SW480 (cell line): ENCODE data around the gene SOX2.

ENCODE experiments used
- DNase-seq: peaks from one replicate; pipeline ENCODE4 v3.0.0-alpha.2; 2016; ENCODE audit warnings: low spot score

Gene SOX2

DNA sequence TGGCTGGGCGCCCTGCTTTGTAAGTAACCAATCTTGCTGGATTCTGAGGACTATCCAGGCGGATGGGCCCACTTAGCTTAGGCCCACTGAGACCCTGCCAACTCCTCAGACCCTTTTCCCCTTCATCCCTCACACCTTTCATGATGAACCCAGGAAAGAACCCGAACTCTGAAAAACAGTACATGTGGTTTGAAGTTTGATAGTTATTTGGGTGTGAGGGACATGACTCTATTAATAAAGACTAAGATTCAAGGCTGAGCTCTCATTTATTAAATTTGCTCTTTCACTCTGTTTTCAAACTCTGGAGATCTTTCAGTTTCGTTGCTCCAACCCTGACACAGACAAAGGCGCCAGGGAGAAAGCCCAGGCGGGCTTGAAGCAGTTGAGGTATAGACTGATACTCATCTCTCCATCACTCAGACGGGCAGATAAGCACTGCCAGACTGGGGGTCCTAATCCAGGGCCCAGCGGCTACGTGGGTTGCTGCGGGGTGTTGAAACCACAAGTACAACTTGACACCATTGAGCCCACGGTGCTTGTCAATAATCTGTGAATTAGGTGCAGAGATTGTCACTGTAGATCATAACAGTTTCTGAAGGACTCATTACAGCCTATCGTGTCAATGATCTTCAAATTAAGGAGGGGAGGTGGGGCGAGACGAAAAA, 7.2 kb upstream of the SOX2 start:
- DNase-seq, result no peak

DNA sequence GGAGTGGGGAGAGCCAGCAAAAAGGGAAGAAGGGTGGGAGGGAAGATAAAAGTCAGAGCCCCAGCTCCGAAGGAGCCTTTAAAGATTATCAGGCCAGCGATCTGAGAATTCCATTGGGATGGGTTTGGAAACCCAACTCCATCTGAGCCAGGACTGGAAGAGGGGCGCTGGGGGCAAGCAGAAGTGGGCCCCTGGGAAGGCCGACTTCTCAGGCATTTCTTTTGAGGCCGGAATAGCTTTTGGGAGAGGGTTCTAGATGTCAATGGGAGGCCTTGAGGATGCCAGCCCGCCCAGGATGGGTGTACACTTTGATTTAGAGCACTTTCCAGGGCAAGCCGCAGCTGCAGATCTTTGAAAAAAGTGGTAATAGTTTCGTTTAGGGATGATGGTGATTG, 6.6 kb upstream of the SOX2 start:
- DNase-seq, result no peak

DNA sequence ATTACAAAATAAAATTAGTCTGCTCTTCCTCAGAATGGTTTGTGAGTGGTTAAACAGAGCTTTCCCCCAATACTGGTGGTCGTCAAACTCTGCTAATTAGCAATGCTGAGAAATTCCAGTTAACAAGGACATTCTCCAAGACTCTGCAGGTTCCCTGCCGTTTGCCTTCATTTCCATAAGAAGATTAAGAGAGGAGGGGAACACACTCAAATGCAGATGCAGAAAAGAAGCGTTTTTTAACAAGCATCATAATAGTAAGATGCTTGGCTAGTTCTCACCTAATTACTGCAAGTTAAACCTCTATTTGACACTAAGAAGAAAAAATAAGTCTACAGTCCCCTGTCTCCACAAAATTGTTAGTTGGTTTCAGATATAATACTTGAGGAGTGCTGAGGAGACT, 3.7 kb upstream of the SOX2 start:
- DNase-seq, result no peak

DNA sequence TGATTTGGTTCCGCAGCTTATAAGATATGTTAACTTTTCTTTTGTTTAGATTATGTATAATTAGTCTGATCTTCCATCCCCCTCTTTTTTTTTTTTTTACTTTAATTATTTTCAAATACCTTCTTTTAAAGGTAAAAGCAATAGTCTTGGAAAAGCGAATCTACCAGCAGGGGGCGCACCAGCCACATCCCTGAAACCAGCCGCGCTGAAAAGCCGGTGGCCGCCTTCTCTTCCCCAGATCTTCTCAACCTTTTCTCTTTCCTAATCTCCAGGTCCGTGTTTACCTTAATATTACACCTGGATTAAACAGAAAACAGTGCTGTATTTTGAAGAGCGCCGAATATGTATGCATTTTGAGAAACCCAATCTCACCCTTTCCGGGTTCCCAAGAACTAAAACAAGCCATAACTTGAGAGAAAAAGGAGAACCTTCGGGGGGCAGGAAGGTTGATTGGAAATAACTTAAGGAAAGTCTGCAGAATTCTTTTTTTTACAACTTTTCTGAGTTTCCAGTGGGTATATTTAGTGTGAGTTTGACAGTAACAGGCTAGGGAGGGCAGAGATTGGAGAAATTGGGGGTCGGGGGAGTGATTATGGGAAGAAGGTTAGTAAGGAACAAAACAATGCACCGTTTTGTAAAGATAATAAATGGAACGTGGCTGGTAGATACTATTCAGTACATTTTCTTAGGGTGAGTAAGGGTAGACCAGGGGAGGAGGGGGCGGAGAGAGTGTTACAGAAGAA, 2.0 kb upstream of the SOX2 start:
- DNase-seq, result peak; percentile 65

DNA sequence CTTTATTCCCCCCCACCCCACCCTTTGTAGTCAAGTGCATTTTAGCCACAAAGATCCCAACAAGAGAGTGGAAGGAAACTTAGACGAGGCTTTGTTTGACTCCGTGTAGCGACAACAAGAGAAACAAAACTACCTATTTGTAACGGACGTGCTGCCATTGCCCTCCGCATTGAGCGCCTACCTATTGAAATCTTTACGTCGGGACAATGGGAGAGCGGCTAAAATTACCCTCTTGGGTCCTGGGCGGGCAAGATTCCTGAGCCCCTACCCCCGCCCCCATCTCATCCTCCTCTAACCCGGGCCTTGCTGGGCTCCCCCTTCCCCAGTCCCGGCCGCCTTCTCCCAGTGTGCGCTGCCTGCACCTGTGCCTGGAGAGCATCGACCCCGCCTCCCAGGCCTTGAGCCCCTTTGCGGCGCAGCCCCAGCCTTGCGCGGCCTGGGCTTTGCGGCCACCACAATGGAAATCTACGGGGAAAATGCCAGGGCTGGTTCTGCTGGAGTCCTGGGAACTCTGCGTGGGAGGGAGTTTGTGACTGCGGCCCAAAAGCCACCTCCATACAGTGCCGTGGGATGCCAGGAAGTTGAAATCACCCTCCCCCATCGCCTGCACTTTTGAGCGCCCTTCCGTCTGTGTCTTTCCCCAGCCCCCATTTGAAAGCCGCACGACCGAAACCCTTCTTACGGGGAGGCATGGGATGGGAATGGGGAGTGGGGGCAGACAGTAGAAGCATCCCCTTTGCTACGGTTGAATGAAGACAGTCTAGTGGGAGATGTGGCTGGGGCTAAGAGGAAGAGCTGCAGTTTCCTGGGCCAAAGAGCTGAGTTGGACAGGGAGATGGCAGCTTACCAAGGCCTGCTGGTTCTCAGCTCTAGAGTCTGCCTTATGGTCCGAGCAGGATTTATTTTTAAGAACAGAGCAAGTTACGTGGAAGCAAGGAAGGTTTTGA, 1.1 kb upstream of the SOX2 start:
- peak; percentile 15 for DNase-seq

DNA sequence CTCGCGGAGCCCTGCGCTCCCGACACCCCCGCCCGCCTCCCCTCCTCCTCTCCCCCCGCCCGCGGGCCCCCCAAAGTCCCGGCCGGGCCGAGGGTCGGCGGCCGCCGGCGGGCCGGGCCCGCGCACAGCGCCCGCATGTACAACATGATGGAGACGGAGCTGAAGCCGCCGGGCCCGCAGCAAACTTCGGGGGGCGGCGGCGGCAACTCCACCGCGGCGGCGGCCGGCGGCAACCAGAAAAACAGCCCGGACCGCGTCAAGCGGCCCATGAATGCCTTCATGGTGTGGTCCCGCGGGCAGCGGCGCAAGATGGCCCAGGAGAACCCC, 464 bp downstream of the SOX2 start:
- peak; percentile 27 for DNase-seq

DNA sequence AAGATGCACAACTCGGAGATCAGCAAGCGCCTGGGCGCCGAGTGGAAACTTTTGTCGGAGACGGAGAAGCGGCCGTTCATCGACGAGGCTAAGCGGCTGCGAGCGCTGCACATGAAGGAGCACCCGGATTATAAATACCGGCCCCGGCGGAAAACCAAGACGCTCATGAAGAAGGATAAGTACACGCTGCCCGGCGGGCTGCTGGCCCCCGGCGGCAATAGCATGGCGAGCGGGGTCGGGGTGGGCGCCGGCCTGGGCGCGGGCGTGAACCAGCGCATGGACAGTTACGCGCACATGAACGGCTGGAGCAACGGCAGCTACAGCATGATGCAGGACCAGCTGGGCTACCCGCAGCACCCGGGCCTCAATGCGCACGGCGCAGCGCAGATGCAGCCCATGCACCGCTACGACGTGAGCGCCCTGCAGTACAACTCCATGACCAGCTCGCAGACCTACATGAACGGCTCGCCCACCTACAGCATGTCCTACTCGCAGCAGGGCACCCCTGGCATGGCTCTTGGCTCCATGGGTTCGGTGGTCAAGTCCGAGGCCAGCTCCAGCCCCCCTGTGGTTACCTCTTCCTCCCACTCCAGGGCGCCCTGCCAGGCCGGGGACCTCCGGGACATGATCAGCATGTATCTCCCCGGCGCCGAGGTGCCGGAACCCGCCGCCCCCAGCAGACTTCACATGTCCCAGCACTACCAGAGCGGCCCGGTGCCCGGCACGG, 991 bp downstream of the SOX2 start:
- peak; percentile 73 for DNase-seq

DNA sequence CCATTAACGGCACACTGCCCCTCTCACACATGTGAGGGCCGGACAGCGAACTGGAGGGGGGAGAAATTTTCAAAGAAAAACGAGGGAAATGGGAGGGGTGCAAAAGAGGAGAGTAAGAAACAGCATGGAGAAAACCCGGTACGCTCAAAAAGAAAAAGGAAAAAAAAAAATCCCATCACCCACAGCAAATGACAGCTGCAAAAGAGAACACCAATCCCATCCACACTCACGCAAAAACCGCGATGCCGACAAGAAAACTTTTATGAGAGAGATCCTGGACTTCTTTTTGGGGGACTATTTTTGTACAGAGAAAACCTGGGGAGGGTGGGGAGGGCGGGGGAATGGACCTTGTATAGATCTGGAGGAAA, 1.5 kb downstream of the SOX2 start:
- no peak for DNase-seq

DNA sequence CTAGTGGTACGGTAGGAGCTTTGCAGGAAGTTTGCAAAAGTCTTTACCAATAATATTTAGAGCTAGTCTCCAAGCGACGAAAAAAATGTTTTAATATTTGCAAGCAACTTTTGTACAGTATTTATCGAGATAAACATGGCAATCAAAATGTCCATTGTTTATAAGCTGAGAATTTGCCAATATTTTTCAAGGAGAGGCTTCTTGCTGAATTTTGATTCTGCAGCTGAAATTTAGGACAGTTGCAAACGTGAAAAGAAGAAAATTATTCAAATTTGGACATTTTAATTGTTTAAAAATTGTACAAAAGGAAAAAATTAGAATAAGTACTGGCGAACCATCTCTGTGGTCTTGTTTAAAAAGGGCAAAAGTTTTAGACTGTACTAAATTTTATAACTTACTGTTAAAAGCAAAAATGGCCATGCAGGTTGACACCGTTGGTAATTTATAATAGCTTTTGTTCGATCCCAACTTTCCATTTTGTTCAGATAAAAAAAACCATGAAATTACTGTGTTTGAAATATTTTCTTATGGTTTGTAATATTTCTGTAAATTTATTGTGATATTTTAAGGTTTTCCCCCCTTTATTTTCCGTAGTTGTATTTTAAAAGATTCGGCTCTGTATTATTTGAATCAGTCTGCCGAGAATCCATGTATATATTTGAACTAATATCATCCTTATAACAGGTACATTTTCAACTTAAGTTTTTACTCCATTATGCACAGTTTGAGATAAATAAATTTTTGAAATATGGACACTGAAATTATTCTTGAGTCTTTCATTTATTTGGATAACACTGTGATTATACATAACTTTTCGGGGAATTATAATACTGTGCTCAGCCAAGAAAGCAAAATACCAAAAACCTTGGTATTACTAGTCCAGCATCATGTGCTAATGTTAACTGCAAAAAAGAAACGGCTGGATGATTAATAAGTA, 2.2 kb downstream of the SOX2 start:
- DNase-seq, result no peak

DNA sequence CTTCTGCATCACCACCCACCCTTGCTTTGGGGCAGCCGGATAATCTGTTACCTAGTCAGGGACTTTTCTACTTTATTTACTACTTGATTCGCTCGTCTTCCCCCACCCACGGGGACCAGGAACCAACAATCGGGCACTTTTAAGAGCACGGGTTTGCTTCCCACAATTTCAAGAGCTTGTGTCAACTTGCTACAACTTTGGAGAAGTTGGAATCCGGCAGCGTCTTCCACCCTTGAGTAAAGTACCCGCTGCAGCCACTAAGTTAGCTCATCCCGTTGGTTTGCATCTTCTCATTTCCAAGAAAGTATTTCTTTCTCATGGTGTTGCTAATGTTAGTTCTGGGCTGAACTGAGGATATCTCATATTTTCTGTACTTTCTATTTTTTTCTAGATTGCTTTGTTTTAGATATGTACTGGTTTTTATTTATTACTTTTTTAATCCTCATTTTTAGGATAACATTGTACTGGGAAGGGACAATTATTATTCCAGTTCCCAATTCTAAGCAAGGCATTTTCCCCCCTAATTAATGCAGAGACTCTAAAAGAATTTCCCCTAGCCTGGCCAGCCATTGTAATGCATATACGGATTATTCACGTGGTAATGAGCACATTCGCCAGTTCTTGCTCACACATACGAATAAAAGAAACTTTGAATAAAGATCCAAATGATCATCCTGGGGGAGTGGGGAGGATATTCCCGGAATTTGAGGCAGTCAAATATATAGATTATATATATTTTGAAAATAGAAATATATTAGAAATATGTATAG, 4.0 kb downstream of the SOX2 start:
- no peak for DNase-seq

DNA sequence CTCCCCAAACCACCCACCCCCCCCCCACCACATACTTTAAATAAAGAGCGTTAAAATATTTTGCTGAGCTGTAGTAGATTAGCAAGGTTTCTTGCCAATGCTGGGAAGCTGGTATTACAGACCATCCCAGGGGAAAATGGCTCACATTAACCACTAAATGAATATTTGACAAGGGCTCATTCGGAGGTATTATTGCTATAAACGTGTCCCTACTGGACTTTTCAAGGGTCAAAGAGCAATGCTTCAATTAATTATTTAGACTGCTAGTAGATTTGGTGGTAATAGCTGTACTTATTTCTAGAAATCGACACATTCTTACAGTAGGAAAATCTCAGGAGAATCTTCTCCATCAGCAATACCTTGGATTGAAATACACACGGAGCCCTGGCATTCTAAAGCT, 5.2 kb downstream of the SOX2 start:
- DNase-seq, result no peak

DNA sequence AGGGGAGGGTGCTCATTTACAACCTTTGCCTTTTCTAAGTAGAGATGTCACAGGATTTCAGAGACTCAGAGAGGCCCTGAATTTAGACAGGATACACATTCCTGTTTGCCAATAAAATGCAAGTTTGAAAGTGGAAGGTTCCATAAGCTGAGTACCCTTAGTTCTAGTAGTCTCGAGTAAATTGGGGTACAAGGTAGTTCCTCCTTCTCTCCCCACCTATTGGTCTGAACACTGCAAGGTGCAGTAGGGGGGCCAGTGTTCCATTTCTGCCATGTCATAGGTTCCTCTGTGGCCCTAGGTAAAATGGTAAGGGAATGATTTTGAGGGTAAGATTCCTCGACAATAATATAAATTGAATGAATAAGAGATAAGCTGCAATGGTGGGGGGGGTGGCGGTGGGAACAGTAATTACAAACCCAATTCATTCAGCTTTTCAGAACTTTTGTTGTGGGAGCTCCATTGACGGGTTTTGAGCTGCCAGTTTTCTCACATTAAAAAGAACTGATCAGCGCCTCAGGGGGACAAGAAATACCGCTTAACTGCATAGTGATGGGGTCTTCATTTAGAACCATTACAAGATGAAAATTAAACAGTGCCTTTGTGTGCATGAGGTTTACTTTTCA, 5.9 kb downstream of the SOX2 start:
- DNase-seq, result no peak

DNA sequence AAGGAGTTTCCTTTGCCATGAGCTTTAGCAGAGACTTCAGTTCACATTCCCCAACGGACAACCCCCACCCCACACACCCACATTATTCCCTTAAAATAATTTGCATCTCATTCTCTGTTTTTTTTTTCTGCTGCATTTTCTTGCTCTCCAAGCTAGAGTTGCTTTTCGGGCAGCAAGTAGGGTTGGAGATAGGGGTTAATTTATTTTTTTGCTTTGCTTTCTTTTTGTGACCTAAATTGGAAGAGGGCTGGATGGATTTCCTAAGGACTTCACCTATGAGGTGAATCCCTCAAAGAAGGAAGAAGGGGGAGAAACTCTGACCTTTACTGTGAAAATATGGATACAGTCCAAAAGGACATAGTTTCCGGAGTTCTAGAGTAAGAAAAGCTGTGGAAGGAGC, 6.6 kb downstream of the SOX2 start:
- DNase-seq, result no peak

DNA sequence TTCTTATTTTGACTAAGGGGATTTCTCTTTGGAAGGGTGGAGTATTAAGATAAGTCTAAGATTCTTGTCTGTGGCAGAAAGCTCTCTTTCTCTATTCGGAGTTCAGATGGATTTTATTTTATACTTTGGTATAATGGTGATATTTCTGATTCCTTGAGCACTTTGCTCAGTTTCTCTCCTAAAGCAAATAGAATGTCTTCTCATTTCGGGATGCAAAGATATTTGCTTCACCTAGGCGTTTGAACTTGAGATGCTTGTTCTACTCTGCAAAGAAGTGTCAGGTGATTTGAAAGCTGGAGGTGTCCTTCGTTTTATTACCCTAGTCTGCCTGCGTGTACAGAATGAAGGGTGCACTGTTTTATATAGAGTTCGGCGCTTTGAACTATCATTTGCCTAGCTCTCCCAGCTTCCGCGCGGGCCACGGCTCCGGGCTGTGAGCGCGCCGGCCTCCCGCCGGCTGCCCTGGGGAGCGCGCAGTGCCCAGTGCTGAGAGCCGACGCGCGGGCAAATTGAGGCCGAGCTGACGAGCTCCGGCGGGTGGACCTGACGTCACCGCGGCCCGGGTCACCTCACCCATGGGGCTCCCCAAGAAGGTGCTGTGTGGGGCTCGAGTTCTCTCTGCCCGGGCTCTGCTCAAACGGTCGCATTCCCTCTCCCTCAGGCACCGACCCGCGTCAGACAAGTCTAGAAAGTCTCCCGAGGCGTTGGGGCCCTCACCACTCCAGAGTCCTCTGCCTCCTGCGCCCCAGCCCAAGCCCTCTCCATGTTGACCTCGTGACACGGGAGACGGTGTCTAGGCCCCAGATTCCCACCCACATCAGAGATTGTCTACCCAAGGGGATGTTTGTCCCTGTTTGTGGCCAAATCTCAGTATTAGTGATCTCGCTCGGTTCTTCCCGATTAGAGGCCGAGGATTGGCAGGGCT, 7.5 kb downstream of the SOX2 start:
- DNase-seq, result peak; percentile 33

DNA sequence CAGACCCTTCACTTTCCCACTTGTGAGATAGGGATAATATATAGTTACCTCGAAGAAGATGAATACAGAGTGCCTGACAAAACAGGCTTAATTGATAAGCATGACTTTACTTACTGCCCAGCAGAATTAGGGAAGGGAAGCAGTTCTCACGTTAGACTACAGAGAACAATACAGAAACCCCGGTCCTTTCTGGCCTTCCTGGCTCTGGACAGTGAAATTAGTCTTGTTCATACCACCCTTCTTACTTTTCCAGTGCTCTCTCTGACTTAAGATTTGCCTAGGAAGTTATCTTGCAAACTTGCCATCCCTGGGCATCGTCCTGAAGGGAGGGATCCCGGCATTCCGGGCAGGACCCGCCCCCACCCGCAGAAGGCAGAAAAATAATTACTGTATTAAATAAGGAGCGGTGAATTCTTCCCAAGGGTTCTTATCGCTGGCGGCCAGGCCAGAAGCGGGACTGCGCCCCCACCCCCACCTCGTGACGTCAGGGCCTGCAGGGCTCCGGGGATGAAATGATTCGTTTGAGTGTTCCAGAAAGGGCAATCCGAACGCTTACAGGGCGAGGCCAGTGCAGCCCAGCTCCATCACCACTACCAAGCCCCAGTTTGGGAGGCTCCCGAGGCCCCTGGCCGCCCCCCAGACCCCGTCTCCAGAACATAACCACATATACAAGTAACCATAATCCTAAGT, 8.4 kb downstream of the SOX2 start:
- DNase-seq, result no peak

DNA sequence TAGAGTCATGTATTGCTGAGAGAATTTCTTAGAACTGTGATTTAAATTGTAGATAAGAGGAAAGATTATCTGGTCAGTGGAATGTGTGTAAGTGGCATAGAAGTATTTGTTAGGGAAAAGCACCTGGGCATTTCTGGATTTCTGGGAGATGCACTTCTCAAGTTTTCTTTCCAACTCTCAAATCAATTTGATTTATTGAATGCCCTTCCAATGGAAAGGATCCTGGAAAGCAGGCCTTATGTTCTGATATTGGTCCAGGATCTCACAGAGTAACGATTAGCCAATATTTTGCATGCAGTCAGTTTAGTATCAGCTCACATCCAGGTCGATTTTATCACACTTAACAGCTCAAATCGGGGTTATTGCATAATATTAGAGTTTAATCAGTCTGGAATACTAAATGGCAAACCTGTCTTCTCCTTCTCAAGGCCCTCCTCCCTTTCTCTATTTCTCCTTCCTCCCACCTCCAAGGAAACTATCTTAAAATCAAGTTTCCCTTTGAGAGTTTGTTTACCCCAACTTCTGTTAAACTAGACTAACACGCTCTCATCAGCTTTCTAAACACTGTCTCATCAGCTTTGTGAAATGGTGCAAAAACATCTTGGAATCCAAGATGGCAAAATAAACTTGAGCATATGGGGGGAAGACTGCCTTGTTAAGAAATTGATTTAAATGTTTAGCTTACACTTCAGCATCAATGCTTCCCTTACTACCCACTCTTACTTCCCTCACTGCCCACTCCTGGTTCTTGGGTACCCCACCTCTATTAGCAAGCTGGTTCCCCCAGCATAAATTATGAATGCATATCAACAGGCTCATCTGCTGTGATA, 9.5 kb downstream of the SOX2 start:
- no peak for DNase-seq

DNA sequence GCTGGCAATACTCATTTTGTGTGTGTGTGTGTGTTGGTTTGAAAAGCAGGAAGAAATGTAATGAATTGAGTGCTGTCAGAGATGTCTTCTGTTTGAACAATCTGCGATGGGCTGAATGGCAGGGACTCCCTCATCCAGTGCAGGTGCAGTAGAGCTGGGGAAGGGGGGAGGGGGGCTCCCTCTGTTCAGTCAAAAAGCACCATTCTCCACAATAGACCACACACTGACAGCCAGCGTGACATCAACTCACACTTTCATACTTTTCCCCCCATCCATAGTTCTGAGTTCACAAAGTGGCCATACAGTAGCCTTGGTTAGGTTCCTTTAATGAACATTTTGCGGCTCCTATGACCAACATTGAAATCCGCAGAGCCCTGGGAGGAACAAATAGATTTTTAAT, 10.4 kb downstream of the SOX2 start:
- no peak for DNase-seq
